Ishikawa (cell line): ENCODE data around the gene EMC8.

ENCODE experiments used
- CEBPB ChIP-seq: IDR thresholded peaks from 2 replicates; pipeline ENCODE4 v1.6.1; 2012
- CREB1 ChIP-seq: IDR thresholded peaks from 2 replicates; pipeline ENCODE4 v1.6.1; 2012; ENCODE audit warnings: low read depth
- EGR1 ChIP-seq: IDR thresholded peaks from 2 replicates; pipeline ENCODE4 v1.6.1; 2012
- EP300 ChIP-seq: IDR thresholded peaks from 2 replicates; pipeline ENCODE4 v1.6.1; 2012; ENCODE audit warnings: borderline replicate concordance
- NFIC ChIP-seq: IDR thresholded peaks from 2 replicates; pipeline ENCODE4 v1.6.1; 2012
- RAD21 ChIP-seq: IDR thresholded peaks from 2 replicates; pipeline ENCODE4 v1.6.1; 2012; ENCODE audit warnings: low read depth
- TAF1 ChIP-seq: IDR thresholded peaks from 2 replicates; pipeline ENCODE4 v1.6.1; 2012; ENCODE audit warnings: low read depth, mild to moderate bottlenecking
- TCF12 ChIP-seq: IDR thresholded peaks from 2 replicates; pipeline ENCODE4 v1.6.1; 2012; ENCODE audit warnings: low read depth
- TEAD4 ChIP-seq: IDR thresholded peaks from 2 replicates; pipeline ENCODE4 v1.6.1; 2012
- YY1 ChIP-seq: IDR thresholded peaks from 2 replicates; pipeline ENCODE4 v1.6.1; 2012; ENCODE audit warnings: low read depth
- ZBTB7A ChIP-seq: IDR thresholded peaks from 2 replicates; pipeline ENCODE4 v1.6.1; 2012; ENCODE audit warnings: low read depth
- TF ChIP-seq, protein P1 (sequence below): IDR thresholded peaks from 2 replicates; pipeline ENCODE4 v1.6.1; 2012; ENCODE audit warnings: low read depth, mild to moderate bottlenecking
- TF ChIP-seq, protein P2 (sequence below): IDR thresholded peaks from 2 replicates; pipeline ENCODE4 v1.6.1; 2012
- TF ChIP-seq, protein P3 (sequence below): IDR thresholded peaks from 2 replicates; pipeline ENCODE4 v1.6.1; 2012

DNA sequence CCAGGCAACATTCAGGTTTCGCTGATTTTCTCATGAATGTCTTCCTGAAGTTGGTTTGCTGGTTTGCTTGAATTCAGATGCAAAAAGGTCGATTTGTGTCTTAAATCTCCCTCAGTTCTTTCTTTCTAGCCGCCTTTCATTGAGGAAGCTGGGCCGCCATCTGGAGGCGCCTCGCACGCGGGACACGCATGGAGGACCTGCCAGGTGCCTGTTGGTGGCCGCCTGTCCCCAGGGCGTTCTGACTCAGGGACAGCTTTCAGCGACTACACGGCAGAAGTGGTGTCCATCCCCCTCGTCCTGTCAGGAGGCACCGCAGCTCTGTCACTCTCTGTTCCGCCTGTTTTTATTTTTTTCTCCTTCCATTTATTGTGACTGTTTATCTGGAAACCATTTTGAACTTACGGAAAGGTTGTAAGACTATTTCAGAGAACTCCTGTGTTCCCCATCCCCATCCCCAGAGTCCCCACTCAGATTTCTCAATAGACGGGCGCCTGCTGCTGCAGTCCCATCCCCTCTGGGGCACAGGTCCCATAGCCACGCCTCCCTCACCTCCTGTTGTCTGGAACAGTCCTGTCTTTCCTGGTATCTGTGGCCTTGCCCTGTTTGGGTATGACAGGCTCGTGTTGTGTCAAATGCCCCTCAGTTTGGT lies 33.4 kb upstream of the EMC8 start:
- TF ChIP-seq RAD21 (no peak), EGR1 (no peak), TAF1 (no peak), EP300 (no peak), TCF12 (no peak), YY1 (no peak), CEBPB (no peak), ZBTB7A (no peak), CREB1 (no peak), NFIC (no peak), TEAD4 (no peak)
- TF ChIP-seq, protein P1, sequence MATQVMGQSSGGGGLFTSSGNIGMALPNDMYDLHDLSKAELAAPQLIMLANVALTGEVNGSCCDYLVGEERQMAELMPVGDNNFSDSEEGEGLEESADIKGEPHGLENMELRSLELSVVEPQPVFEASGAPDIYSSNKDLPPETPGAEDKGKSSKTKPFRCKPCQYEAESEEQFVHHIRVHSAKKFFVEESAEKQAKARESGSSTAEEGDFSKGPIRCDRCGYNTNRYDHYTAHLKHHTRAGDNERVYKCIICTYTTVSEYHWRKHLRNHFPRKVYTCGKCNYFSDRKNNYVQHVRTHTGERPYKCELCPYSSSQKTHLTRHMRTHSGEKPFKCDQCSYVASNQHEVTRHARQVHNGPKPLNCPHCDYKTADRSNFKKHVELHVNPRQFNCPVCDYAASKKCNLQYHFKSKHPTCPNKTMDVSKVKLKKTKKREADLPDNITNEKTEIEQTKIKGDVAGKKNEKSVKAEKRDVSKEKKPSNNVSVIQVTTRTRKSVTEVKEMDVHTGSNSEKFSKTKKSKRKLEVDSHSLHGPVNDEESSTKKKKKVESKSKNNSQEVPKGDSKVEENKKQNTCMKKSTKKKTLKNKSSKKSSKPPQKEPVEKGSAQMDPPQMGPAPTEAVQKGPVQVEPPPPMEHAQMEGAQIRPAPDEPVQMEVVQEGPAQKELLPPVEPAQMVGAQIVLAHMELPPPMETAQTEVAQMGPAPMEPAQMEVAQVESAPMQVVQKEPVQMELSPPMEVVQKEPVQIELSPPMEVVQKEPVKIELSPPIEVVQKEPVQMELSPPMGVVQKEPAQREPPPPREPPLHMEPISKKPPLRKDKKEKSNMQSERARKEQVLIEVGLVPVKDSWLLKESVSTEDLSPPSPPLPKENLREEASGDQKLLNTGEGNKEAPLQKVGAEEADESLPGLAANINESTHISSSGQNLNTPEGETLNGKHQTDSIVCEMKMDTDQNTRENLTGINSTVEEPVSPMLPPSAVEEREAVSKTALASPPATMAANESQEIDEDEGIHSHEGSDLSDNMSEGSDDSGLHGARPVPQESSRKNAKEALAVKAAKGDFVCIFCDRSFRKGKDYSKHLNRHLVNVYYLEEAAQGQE: no peak
- TF ChIP-seq, protein P2, sequence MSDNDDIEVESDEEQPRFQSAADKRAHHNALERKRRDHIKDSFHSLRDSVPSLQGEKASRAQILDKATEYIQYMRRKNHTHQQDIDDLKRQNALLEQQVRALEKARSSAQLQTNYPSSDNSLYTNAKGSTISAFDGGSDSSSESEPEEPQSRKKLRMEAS: no peak
- TF ChIP-seq, protein P3, sequence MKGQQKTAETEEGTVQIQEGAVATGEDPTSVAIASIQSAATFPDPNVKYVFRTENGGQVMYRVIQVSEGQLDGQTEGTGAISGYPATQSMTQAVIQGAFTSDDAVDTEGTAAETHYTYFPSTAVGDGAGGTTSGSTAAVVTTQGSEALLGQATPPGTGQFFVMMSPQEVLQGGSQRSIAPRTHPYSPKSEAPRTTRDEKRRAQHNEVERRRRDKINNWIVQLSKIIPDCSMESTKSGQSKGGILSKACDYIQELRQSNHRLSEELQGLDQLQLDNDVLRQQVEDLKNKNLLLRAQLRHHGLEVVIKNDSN: no peak
